ENCODE measurements around the gene ARHGAP21. TPM values are rescaled to one million over a fixed set of nuclear protein-coding genes. Genes with fewer than 3 reads are reported as not detected.
A peak's percentile ranks its signal among the peaks of the same experiment; 100 is the strongest.
"Not testable (repeated sequence)": the region's sequence is repeated elsewhere in the genome, so short reads cannot be mapped to it uniquely, and the experiment has no call there.

Gene ARHGAP21
- polyA plus RNA-seq, 1 donor from 2014 or later, result 1.4 TPM

- Mint-ChIP-seq H3K4me1 (peaks cover 0 to 1% (median 0%) of the 10 kb centered on the region in 3 donors), H3K27me3 (no peaks in the 10 kb centered on the region), H3K9me3 (peaks cover 0 to 6% (median 0%) of the 10 kb centered on the region in 3 donors), H3K4me3 (no peak overlapping the region), H3K27ac (no peak overlapping the region), H3K36me3 (no peaks in the 10 kb centered on the region)
These were observed 42.1 kb downstream of the ARHGAP21 start for GRCh38 chr10:24681572-24682088.

DNA sequence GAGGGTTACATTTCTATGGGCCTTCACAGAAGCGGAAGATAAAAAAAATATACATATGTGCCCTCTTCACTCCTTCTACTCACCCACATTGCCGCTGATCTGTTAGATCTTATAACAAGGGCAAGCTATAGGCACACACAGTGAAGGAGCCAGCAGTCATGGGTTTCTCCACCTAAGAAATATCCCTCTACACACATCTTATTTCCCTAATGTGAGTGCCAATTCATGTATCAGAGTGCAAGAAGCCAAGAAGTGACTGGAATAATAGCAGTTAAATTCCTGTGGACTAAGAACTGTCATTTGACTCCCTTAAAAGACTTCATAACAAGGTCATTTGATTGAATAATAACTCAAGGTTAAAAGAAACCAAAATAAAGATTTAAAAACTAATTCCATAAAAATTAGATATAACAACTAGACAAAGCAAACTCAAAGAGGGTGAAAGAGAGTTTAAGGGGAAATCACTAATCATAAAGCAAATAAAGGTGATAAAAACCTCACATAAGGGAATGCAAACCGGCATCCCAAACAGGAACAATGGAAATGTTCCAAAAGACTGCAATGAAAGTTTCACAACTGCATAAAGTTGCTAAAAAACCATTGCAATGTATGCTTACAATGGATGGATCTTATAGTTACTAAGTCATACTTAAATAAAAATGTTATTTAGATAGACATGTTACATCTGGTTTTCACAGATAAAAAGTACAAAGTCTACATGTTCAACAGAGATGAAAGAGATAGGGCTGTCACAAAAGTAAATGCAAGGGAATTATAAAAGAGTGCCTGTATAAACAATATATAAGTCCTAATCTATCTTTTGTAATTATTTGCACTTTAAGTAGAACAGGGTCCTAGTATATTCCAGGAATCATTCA, 42.8 kb downstream of the ARHGAP21 start:
- Mint-ChIP-seq H3K36me3 (no peaks in the 10 kb centered on the region), H3K27me3 (no peaks in the 10 kb centered on the region), H3K27ac (no peak overlapping the region), H3K4me1 (peaks cover 0 to 1% (median 0%) of the 10 kb centered on the region in 3 donors), H3K4me3 (no peak overlapping the region), H3K9me3 (peaks cover 0 to 6% (median 0%) of the 10 kb centered on the region in 3 donors)

- Mint-ChIP-seq H3K36me3 (no peaks in the 10 kb centered on the region), H3K9me3 (peaks cover 0 to 6% (median 0%) of the 10 kb centered on the region in 3 donors), H3K4me3 (no peak overlapping the region), H3K27ac (no peak overlapping the region), H3K4me1 (peaks cover 0 to 4% (median 2%) of the 10 kb centered on the region in 3 donors), H3K27me3 (no peaks in the 10 kb centered on the region)
These were observed 44.9 kb downstream of the ARHGAP21 start for GRCh38 chr10:24678757-24679156.

- H3K4me3 Mint-ChIP-seq, result no peak overlapping the region
- no peaks in the 10 kb centered on the region for H3K36me3 Mint-ChIP-seq
- no peaks in the 10 kb centered on the region for H3K27me3 Mint-ChIP-seq
- H3K27ac Mint-ChIP-seq, result no peak overlapping the region
- H3K9me3 Mint-ChIP-seq, result peaks cover 0 to 6% (median 0%) of the 10 kb centered on the region in 3 donors
- H3K4me1 Mint-ChIP-seq, result peaks cover 0 to 4% (median 3%) of the 10 kb centered on the region in 3 donors
These were observed 48.6 kb downstream of the ARHGAP21 start for GRCh38 chr10:24674892-24675632.

- Mint-ChIP-seq H3K9me3 (no peaks in the 10 kb centered on the region), H3K4me3 (no peak overlapping the region), H3K27ac (peak overlapping the region in 1 of 3 donors; percentile 11), H3K27me3 (no peaks in the 10 kb centered on the region), H3K4me1 (peaks cover 3 to 4% (median 4%) of the 10 kb centered on the region in 3 donors), H3K36me3 (peaks cover 3% of the 10 kb centered on the region)
These were observed 52.6 kb downstream of the ARHGAP21 start for GRCh38 chr10:24670964-24671670.

- H3K4me1 Mint-ChIP-seq, result peaks cover 2 to 4% (median 2%) of the 10 kb centered on the region in 3 donors
- peaks cover 3% of the 10 kb centered on the region for H3K36me3 Mint-ChIP-seq
- no peak overlapping the region for H3K27ac Mint-ChIP-seq
These were observed 54.3 kb downstream of the ARHGAP21 start for GRCh38 chr10:24669285-24669852.

GRCh38 chr10:24668247-24668646, 55.4 kb downstream of the ARHGAP21 start:
- H3K9me3 Mint-ChIP-seq, result no peaks in the 10 kb centered on the region
- peaks cover 3% of the 10 kb centered on the region for H3K36me3 Mint-ChIP-seq
- H3K4me1 Mint-ChIP-seq, result peaks cover 2 to 4% (median 2%) of the 10 kb centered on the region in 3 donors
- no peaks in the 10 kb centered on the region for H3K27me3 Mint-ChIP-seq
- no peak overlapping the region for H3K4me3 Mint-ChIP-seq
- H3K27ac Mint-ChIP-seq, result no peak overlapping the region

More at GRCh38 chr10:24669285-24669852, 54.3 kb downstream of the ARHGAP21 start:
- H3K27me3 Mint-ChIP-seq, result no peaks in the 10 kb centered on the region
- H3K9me3 Mint-ChIP-seq, result no peaks in the 10 kb centered on the region
- no peak overlapping the region for H3K4me3 Mint-ChIP-seq

- H3K4me1 Mint-ChIP-seq, result peaks cover 0 to 4% (median 2%) of the 10 kb centered on the region in 3 donors
- peaks cover 5% of the 10 kb centered on the region for H3K36me3 Mint-ChIP-seq
- no peak overlapping the region for H3K4me3 Mint-ChIP-seq
- no peaks in the 10 kb centered on the region for H3K9me3 Mint-ChIP-seq
- H3K27ac Mint-ChIP-seq, result no peak overlapping the region
- no peaks in the 10 kb centered on the region for H3K27me3 Mint-ChIP-seq
These were observed 58.7 kb downstream of the ARHGAP21 start for GRCh38 chr10:24664991-24665390.

DNA sequence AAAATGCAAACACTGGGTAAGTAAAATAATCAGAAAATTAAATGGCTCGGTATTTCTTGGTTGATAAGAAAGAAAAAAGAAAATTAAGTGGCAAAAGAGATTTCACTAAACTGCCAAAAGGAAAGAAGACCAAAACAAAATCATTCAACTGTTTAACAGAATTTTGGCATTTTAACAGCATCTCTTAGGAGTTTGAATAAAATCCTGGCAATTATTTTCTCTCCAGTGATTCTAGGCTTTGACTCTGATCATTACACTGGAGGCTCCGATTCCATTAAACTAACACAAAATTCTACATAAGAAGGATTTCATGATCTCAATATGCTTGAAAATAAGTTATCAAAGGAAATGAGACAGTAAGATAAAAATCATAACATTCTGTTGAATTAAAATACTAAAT, 62.3 kb downstream of the ARHGAP21 start:
- peaks cover 2% of the 10 kb centered on the region for H3K36me3 Mint-ChIP-seq
- H3K4me1 Mint-ChIP-seq, result peaks cover 0 to 2% (median 0%) of the 10 kb centered on the region in 3 donors
- no peak overlapping the region for H3K4me3 Mint-ChIP-seq
- no peak overlapping the region for H3K27ac Mint-ChIP-seq
- no peaks in the 10 kb centered on the region for H3K27me3 Mint-ChIP-seq
- H3K9me3 Mint-ChIP-seq, result peaks cover 0 to 3% (median 0%) of the 10 kb centered on the region in 3 donors

GRCh38 chr10:24658319-24658718, 65.4 kb downstream of the ARHGAP21 start:
- H3K27me3 Mint-ChIP-seq, H3K4me3 Mint-ChIP-seq, H3K36me3 Mint-ChIP-seq, H3K4me1 Mint-ChIP-seq, H3K27ac Mint-ChIP-seq, H3K9me3 Mint-ChIP-seq: not testable (repeated sequence)

- not testable (repeated sequence) for H3K36me3 Mint-ChIP-seq, H3K27me3 Mint-ChIP-seq, H3K9me3 Mint-ChIP-seq, H3K27ac Mint-ChIP-seq, H3K4me3 Mint-ChIP-seq
- H3K4me1 Mint-ChIP-seq, result peaks cover 11 to 15% (median 12%) of the 10 kb centered on the region in 3 donors
These were observed 67.4 kb downstream of the ARHGAP21 start for GRCh38 chr10:24656326-24656725.

DNA sequence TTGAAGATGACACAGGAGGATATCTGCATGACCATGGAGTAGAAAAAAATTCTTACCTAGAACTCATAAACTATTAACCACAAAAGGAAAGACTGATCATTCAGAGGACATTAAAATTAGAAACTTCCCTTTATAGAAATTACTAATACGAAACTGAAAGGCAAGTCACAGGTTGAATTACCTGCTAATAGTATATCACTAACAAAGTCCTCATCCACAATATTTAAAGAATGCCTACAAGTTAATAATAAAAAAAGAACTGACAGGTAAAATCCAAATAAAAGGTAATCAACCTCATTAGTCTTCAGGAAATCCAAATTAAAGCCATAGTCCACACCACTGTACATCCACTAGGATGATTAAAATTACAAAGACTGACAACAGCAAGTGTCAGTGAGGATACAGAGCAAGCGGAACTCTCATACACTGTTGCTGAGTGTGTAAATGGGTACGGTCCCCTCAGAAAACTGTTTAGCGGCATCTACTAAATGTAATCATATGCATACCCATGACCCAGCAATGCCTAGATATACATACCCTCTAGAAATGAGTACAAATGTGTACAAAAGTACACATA, 71.2 kb downstream of the ARHGAP21 start:
- Mint-ChIP-seq H3K4me1 (peaks cover 14 to 17% (median 17%) of the 10 kb centered on the region in 3 donors), H3K27ac (peak overlapping the region in 2 of 3 donors; percentile 82 to 93), H3K27me3 (no peaks in the 10 kb centered on the region), H3K4me3 (peak overlapping the region; percentile 15 to 84 (median 79)), H3K9me3 (no peaks in the 10 kb centered on the region), H3K36me3 (no peaks in the 10 kb centered on the region)

DNA sequence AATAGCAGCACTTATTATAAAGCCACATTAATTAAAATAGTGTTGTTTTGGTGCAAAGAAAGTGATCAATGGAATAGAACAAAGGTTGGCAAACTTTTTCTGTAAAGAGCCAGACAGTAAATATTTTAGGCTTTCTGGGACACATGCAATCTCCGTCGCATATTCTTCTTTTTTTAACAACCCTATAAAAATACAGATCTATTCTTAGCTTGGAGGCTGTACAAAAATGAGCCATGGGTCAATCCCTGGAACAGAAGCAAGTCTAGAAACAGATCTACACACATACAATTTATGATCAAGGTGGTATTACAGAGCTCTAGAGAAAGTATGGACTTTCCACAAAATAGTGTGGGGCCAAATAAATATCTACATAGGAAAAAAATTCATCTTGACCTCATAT, 71.8 kb downstream of the ARHGAP21 start:
- Mint-ChIP-seq H3K4me3 (peak overlapping the region; percentile 15 to 84 (median 79)), H3K9me3 (no peaks in the 10 kb centered on the region), H3K27ac (peak overlapping the region in 1 of 3 donors; percentile 82)

More for the DNA sequence above, 71.8 kb downstream of the ARHGAP21 start:
- Mint-ChIP-seq H3K36me3 (no peaks in the 10 kb centered on the region), H3K4me1 (peaks cover 18 to 23% (median 20%) of the 10 kb centered on the region in 3 donors), H3K27me3 (peaks cover 1% of the 10 kb centered on the region)

Data from IgD-negative memory B cell (primary cell).